HL-60 (cell line): ENCODE data around the gene OR51I1.

ENCODE experiments used
- DNase-seq, 2 experiments: peaks; one replicate each; pipeline ENCODE4 v3.0.0-alpha.2; 2010 to 2020; ENCODE audit warnings: low read depth in 1 of 2, low spot score in 1 of 2
- H3K27ac ChIP-seq: fragments of 250-450 bp; sonication (Bioruptor Pico); replicated peaks from 2 replicates; pipeline ENCODE4 v1.5.1; 2020; ENCODE audit warnings: mild to moderate bottlenecking, moderate library complexity
- H3K27me3 ChIP-seq: fragments of 250-450 bp; sonication (Bioruptor Pico); 2 replicates; pipeline ENCODE4 v1.5.1; 2021; ENCODE audit warnings: mild to moderate bottlenecking, moderate library complexity; ENCODE audit not compliant: insufficient read depth, poor library complexity, severe bottlenecking
- H3K4me3 ChIP-seq: replicated peaks from 2 replicates; pipeline ENCODE4 v1.5.1; 2011; ENCODE audit warnings: mild to moderate bottlenecking, control low read depth, low read length; ENCODE audit not compliant: insufficient read depth
- CTCF ChIP-seq: IDR thresholded peaks from one replicate; pipeline ENCODE4 v1.5.1; 2011; ENCODE audit warnings: low read length, control low read depth, inconsistent platforms; ENCODE audit not compliant: insufficient read depth
- GABPA ChIP-seq: IDR thresholded peaks from 2 replicates; pipeline ENCODE4 v1.6.1; 2012; ENCODE audit warnings: low read depth
- POLR2AphosphoS5 ChIP-seq: IDR thresholded peaks from 2 replicates; pipeline ENCODE4 v1.6.1; 2012; ENCODE audit warnings: low read depth
- REST ChIP-seq: IDR thresholded peaks from 2 replicates; pipeline ENCODE4 v1.6.1; 2012; ENCODE audit warnings: low read depth; ENCODE audit not compliant: insufficient replicate concordance
- SPI1 ChIP-seq: IDR thresholded peaks from 2 replicates; pipeline ENCODE4 v1.6.1; 2012; ENCODE audit warnings: low read depth, mild to moderate bottlenecking, borderline replicate concordance

OR51I1 gene

GRCh38 chr11:5449432-5449831 is 8.1 kb upstream of the OR51I1 start:
- TF ChIP-seq SPI1 (no peak), GABPA (no peak), REST (no peak), POLR2AphosphoS5 (no peak), CTCF (no peak)
- Histone ChIP-seq H3K4me3 (no peak overlapping the region), H3K27me3 (no peaks in the 10 kb centered on the region), H3K27ac (no peak overlapping the region)
- no peak for DNase-seq

- Histone ChIP-seq H3K27ac (no peak within 1 kb of the TSS), H3K4me3 (no peak within 1 kb of the TSS), H3K27me3 (no peaks in the 10 kb centered on the region)
- TF ChIP-seq SPI1: no peak
- TF ChIP-seq POLR2AphosphoS5: no peak
- TF ChIP-seq REST: no peak
- TF ChIP-seq GABPA: no peak
- no peak for TF ChIP-seq CTCF
- DNase-seq: no peak
These were observed 7.7 kb upstream of the OR51I1 start, which contains the start of gene OR51I2 for GRCh38 chr11:5449023-5449422. Gene OR51I2, plus strand, starts transcription at chr11:5449323. Its CDS starts 4,166 bp downstream, at chr11:5453489.

- TF ChIP-seq REST (no peak), GABPA (no peak), SPI1 (no peak), POLR2AphosphoS5 (no peak), CTCF (no peak)
- H3K27me3 ChIP-seq: no peaks in the 10 kb centered on the region
- H3K27ac ChIP-seq: no peak overlapping the region
- DNase-seq: no peak
- no peak overlapping the region for H3K4me3 ChIP-seq
These were observed 2.6 kb upstream of the OR51I1 start for GRCh38 chr11:5443835-5444393.
